Activated CD4-positive, alpha-beta T cell treated with anti-CD3 and anti-CD28 coated beads, Interleukin-2, Interleukin-4, amounts not matched to agents 100 ng/mL and 50 ng/mL, durations not matched to agents 16 hours and 8 hours (primary cell): Measurements from ENCODE around the gene PSG5.
A peak's percentile ranks its signal among the peaks of the same experiment; 100 is the strongest.
"Not testable (repeated sequence)": the region's sequence is repeated elsewhere in the genome, so short reads cannot be mapped to it uniquely, and the experiment has no call there.

ENCODE experiments used
- DNase-seq: peaks from one replicate; pipeline ENCODE4 v3.0.0-alpha.2; 2020; ENCODE audit warnings: low spot score

Gene PSG5

DNA sequence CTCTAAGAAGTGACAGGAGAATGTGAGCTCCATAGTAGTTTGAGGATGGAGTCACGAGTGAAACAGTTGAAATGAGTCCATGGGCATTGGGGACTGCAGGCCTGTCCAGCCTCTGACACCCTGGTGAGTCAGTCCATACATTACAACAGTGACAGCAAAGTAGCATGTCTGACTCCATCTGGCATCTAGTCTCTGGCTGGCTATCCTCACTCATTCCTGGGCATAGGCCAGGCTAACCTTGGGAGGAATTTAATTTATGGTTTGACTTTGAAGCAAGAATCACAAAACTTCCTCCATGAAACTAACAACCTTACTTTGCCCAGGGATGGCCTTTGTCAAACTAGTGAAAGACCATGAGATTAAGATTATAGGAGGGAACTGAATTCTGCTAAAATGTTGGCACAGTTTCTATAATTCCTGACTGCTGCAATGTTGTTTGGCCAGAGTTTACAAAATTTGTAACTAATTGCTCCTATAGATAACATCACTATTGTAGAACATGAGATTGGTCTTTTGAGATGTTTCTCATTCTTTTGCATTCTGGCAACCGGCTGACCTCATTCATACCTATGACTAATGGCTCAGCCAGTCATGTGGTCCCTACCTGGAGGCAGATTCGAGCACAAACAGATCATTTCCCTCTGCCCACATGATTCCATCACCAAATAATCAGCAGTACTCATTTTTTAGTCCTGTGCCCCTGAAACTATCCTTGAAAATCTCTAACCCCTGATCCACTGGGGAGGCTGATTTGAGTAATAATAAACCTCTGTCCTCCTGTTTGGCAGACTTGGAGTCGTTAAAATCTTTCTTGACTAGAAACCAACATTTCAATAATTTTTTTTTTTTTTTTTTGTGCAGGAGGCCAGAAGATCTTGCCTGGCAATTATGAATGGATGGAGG lies 4.2 kb downstream of the PSG5 start:
- not testable (repeated sequence) for DNase-seq

DNA sequence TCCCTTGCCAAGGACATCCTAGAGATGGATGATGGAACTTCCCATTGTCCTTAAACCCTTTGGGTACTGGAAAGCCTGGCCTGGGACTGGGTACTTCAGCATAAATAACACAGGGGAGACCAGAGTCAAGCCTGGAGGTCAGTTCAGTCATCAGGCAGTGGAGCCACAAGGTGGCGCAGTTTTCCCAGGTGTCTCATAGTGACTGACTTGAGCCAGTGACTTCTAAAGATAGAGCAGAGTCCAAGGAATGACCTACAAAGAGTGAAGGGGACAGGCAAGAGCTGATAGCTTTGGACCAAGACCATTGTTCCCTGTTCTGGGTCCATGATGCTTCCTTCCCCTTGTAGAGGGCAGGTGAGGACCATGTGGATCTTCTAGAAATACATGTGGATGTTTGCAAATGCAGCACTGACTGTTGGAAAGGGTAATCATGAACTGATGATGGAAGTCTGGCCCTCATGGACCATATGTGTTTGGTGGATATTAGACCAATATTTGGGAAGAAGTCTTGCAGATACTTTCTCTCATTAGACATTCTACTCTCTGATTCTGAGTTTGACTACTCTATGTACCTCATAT lies 6.7 kb downstream of the PSG5 start:
- peak; percentile 3 for DNase-seq

DNA sequence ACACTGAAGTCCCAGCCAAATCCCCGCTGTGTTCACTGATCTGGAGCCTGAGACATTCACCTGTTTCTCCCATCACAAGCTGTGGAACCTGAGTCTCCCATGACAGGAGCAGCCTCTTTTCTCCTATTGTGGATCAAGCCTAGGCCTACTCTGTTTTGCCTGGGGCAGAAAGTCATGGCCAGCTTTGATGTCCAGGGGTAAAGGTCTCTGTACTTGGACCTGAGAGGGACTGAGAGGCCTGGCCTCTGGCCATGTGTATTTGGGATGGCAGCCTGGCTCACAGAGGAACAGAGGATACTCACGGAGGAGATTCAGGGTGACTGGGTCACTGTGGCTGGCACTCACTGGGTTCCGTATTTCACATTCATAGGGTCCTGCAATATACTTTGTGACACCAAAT lies 7.8 kb downstream of the PSG5 start:
- not testable (repeated sequence) for DNase-seq

DNA sequence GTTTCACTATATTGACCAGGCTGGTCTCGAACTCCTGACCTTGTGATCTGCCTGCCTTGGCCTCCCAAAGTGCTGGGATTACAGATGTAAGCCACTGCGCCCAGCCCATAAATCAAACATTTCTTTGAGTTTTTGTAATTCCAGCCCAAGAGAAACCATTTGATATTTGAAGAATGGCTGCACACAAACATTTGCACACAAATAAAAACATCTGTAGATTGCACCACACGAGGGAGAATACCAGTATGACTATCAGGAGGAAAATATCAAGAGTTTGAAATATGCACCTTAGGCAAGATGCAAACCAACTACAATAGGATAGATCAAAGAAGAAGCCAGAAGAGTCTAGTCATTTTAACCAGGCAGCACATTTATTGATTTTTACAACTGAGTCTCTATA lies 20.4 kb downstream of the PSG5 start:
- not testable (repeated sequence) for DNase-seq

DNA sequence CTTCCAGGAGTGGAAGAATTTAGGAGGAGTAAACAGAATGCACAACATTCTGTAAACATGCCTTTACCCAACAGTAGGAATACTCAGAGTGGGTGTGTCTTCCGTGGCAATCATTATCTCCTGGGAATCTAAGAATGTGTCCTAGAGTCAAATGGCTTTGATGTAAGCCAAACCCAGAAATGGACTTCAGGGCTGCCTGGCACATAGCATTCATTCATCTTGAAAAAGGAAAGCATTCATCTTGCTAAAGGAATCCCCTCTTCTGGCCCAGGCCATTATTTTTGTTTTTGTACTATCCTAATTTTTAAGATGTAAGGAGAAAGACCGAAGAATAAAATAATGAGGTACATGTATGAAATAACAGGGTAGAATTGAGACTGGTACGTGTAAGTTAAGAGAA lies 23.2 kb downstream of the PSG5 start:
- DNase-seq, result not testable (repeated sequence)

DNA sequence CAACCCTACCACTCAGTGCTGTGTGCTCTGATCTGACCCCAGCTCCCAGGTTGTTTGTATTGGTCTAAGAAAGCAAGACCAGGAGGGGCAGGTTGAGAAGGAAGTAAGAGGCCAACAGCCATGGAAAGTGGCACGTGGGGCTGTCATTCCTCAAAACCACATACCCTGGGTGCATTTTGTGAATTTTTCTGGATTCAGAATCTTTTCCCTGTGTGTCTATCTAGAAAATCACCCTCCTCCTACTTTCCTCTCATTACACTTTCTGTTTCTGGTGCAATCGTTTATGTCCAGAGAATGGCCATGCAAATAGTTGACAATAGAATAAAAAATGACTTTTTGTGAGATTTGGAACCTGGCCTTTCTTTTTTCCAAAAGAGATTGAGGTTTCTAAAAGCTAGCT lies 24.1 kb downstream of the PSG5 start:
- not testable (repeated sequence) for DNase-seq

DNA sequence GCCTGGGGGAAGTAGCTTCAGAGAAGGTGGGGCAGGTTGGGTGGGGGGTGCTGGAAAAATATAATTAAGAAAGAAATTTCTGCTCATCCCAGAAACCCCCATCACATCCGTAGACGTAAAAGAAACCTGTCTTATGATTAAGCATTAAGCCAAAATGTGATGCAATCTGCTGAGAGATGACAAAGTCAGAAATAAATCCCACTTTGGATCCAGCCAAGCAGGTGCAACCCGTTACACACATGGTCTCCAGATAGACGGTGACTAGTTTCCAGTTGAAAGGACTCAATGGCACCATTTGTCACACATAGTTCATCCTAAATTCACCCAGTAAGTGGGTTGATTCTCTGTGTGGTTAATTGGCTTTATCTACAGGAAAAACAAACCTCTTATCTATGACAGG lies 34.1 kb downstream of the PSG5 start:
- DNase-seq, result no peak

DNA sequence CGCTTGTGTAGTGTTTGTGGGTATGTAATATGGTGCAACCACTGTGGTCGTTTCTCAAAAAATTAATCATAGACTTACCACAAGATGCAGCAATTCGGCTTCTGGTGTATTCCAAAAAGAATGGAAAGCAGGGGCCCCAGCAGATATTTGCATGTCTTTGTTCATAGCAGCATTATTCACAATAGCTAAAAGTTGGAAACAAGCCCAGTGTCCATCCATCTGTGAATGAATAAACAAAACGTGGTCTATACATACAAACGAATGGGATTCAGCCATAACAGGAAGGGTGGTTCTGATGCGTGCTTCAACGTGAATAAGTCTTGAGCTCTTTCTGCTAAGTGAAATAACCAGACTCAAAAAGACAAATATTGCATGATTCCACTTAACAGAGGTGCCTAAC lies 36.5 kb downstream of the PSG5 start:
- DNase-seq, result not testable (repeated sequence)

DNA sequence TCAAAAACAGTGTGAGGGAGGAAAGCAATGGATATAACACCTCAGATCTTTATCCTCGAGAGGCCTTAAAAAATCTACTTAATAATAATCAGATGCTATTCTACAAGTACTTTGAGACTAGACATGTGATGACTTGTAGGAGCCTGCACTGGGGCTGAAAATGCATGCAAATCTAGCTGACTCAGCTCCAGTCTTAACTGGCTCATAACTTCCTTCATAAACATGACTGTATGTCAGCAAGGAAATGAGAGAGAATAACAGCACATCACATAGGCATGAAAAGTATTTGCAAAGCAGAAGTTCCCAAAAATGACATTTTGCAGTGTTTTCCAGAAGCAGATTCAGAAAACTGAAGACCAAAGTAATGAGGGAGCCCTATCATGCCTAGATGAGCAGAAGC lies 38.1 kb downstream of the PSG5 start:
- DNase-seq, result no peak

DNA sequence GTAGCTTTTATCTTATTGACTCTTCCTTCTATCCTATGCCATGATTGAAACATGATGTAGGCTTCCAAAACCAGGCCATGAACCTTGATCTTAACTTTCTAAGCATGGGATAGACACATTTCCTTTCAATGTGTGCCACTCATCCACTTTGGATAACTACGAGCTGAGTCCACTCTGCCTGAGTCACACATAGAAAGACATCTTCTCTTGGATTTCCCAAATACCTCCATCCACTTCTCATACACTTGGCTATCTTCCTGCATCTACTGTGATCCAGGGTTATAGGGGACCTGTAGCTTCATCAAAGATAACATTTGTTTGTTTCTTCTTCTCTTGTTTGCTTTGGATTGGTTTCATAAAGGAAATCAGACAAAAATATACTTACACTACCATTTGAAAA lies 44.6 kb downstream of the PSG5 start:
- DNase-seq, result not testable (repeated sequence)

DNA sequence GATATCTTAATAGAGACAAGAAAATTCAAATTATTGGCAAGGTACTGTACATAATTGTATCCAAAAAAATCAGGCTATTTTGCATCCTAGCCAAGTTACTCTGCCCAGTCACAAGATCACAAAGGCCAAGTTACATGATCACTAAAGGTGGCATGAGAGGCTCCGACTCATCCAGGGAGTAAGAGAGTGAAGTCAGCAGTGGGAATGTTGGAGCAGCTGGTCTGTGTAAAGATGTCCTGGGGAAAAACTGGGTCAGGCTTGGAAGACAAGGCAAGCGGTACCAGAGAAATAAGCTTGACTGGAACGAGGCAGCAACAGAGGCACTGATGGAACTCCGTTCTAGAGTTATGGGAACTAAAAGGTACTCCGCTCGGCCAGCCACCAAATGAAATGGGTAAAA lies 53.6 kb downstream of the PSG5 start:
- no peak for DNase-seq

DNA sequence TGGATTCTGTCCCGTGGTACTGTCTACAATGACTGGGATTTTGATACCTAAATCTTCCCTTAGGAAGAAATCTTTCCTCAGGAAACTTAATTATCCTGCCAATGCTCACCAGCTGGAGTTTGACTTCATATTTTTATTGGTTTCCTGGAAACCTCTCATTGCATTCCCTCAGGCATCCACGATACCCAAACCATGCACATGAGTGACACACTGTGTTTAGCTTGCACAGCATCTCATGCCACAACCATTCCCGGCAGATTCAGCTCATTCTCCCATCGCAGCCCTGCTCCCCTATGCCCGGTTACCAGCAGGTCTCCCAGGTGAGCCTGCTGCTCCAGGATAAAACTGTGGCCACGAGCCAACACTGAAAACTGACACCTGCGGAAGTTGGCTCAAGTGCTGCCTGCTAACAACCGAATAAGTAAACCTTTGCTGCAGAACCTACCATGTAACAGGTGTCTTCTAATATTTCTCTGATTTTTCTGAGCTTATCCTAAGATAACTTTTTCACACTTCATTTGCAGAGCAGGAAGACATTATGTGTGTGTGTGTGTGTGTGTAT lies 55.0 kb downstream of the PSG5 start:
- not testable (repeated sequence) for DNase-seq

DNA sequence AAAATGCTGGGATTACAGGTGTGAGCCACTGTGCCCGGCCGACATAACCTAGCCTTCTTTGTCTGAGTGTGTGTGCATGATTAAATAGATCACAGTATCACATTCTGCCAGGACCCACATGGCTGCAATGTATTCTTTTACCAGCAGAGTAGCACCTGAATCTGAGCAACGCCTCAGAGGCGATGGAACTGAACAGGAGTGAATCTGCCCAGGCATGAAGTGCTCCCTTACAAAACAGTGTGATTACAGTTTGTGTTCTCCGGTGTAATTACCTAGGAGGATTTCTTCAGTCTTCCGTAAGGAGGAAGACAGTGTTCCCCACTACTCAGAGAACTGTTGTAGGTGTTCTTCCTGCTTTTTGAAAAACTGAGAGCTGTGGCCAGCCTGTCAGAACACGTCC lies 57.1 kb downstream of the PSG5 start:
- DNase-seq, result not testable (repeated sequence)

DNA sequence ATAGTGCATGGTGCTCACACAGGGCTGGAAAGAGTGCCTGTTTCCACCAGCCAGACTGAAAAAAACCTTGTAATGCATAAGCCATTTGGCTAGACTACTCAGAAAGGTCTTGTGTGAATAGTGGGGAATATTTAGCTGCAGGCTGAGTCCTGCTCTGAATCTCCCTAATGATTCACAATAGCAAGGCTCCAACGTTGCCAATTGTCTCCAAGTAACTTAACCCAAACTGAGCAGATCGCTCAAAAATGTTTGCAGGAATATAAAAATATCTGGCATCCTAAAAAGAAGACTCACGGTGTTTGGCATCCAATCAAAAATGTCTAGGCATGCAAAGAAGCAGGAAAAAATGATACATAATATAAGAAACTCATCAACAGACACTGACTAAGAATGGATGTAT lies 59.0 kb downstream of the PSG5 start:
- DNase-seq, result not testable (repeated sequence)

DNA sequence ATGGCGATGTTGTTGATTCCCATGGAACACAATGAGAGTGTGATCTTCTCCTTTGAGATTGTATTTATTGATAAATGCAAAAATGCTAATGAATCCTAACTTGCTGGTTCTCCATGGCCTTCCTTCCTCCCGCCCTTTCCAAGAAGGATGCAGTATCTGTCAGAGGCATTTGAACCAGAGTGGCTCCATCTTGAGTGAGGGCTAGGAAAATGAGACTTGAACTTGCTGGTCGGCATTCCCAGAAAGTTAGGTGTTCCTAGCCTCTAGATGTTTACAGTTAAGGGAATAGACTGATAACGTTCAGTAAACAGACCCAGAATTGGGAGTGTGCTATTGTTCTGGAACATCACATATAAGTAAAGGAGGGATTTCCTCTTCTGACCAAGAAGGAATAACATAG lies 59.6 kb downstream of the PSG5 start:
- no peak for DNase-seq

DNA sequence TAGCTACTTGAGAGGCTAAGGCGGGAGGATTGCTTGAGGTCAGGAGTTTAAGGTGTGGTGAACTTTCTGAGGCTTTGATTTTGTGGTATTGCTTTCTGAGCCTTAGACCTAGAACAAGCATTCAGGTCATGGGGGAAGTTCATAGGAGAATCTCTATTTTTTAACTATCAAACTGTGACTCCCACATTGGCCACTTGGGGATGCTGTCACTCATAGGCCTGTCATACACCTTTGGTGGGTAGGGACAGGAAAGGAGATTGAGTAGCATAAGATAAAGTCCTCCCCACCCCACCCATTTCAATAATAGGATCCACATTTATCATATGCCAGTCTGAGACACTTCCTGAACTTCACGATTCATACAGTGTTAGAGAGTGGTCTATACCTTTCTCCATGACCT lies 62.0 kb downstream of the PSG5 start:
- no peak for DNase-seq

DNA sequence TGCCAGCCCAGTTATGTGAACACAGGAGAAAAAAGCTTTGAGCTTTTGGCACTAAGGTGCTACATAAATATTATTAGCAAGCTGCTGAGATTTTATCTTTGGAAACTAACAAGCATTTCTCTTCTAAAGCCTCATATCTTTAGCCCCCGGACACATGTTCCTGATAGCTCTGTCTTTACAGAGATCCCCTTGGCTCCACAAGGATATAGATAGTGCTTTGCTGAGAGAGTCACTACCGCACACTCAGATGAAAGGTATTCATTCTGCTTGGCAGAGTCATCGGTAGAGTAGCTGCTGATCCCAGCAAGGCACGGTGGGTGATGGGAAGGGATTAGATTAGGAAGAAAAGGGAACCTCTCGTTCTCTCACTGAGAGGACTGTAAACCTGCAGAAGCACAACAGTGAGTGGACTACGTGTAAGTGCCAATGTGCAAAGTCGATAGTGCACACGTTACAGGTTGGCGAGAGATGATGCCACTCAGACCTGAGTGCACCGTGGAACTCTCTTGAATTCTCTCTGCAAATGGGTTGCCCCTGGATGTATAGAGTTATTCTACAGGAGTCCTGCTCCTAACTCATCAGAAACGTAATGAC lies 65.8 kb downstream of the PSG5 start:
- DNase-seq, result not testable (repeated sequence)

DNA sequence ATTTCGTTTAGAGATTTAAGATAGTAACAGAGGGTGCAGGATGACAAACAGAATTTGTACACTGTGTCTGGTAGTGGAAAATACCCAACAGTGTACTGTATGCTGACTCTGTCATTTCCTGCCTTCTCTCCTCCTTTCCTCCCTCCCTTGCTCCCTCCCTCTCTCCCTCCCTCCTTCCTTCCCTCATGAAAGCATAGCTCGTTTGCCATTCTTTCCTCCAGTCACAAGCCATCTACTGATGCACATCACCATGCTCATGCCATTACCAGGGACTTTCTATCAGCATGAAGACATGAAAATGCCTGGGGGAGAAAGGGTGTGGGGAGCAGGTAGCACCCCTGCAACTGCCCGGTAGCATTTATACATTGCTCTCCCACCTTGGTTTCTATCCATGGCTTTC lies 66.8 kb downstream of the PSG5 start:
- not testable (repeated sequence) for DNase-seq
